Transverse colon (tissue), 4 donors: ENCODE measurements around the gene ZSWIM7. TPM values are rescaled to one million over a fixed set of nuclear protein-coding genes. Genes with fewer than 3 reads are reported as not detected.
A peak's percentile ranks its signal among the peaks of the same experiment; 100 is the strongest.

Experiments used
- DNase-seq: peaks from one replicate; pipeline ENCODE4 v3.0.0-alpha.2; 2019
- H3K27ac ChIP-seq, 4 donors: fragments of 200-600 bp; sonication (generic); 2 replicates each; pipeline ENCODE4 v1.5.1; 2016 to 2018; ENCODE audit warnings: inconsistent platforms in 4 of 4
- H3K27me3 ChIP-seq: fragments of 200-600 bp; sonication (generic); 2 replicates; pipeline ENCODE4 v1.5.1; 2017; ENCODE audit warnings: inconsistent platforms
- H3K36me3 ChIP-seq, 4 donors: fragments of 200-600 bp; sonication (generic); 2 replicates each; pipeline ENCODE4 v1.5.1; 2017 to 2019; ENCODE audit warnings: inconsistent platforms in 4 of 4
- H3K4me1 ChIP-seq, 4 donors: fragments of 200-600 bp; sonication (generic); 2 replicates each; pipeline ENCODE4 v1.5.1; 2017 to 2020; ENCODE audit warnings: inconsistent platforms in 4 of 4
- H3K4me3 ChIP-seq, 4 donors: fragments of 200-600 bp; sonication (generic); 1 replicate in 1 of 4; 2 replicates in 3 of 4; pipeline versions ENCODE4 v1.5.1 to v1.6.1; 2017 to 2019; ENCODE audit warnings: inconsistent platforms in 4 of 4
- H3K9me3 ChIP-seq, 2 donors: fragments of 200-600 bp; sonication (generic); 2 replicates each; pipeline ENCODE4 v1.5.1; 2017 to 2019; ENCODE audit warnings: inconsistent platforms in 2 of 2
- CTCF ChIP-seq, 5 experiments: fragments of 200-600 bp in 3 of 5; fragments of 450-650 bp in 2 of 5; sonication (generic) in 3 of 5; IDR thresholded peaks; 1 replicate in 2 of 5; 2 replicates in 3 of 5; pipeline ENCODE4 v1.5.1; 2016 to 2017; ENCODE audit warnings: antibody characterized with exemption in 5 of 5, inconsistent platforms in 3 of 5, mild to moderate bottlenecking in 2 of 5, moderate library complexity in 1 of 5
- EP300 ChIP-seq: sonication (generic); formaldehyde crosslinking; IDR thresholded peaks from one replicate; pipeline ENCODE4 v1.6.1; 2017; ENCODE audit warnings: antibody characterized with exemption, low read depth
- POLR2A ChIP-seq: fragments of 450-650 bp; IDR thresholded peaks from one replicate; pipeline ENCODE4 v1.6.1; 2016; ENCODE audit warnings: antibody characterized with exemption, mild to moderate bottlenecking, moderate library complexity
- POLR2AphosphoS5 ChIP-seq, 3 donors: sonication (generic); formaldehyde crosslinking; IDR thresholded peaks; one replicate each; pipeline ENCODE4 v1.6.1; 2016; ENCODE audit warnings: antibody characterized with exemption in 3 of 3
- WGBS, 2 donors: methylation state at CpG; one replicate each; pipeline ENCODE4 v1.1.5; 2018; ENCODE audit warnings: low coverage in 1 of 2; 5-methylcytosine and 5-hydroxymethylcytosine counted together
- in situ Hi-C, 4 donors: fragments of 200-750 bp; cut with MboI; loops; one replicate each; pipeline versions ENCODE4 v1.15.0 to v1.15.1; 2017; ENCODE audit warnings: low sequenced_read_pairs in 3 of 4, low pct_ligation_motif_present in 1 of 4, low pct_unique_long_range_greater_than_20kb in 1 of 4
- intact Hi-C: fragments of 100-400 bp; cut with DNase I; formaldehyde crosslinking; loops from one replicate; pipeline ENCODE4 v1.15.1; 2023; ENCODE audit warnings: low total_unique reads
- total RNA-seq, 4 donors: library from RNA; depleted of rRNA; stranded (reverse); fragments of >200 nt; gene quantifications; one replicate each; pipeline ENCODE4 v1.1.0, GENCODE V29; 2016

ZSWIM7 gene, protein sequence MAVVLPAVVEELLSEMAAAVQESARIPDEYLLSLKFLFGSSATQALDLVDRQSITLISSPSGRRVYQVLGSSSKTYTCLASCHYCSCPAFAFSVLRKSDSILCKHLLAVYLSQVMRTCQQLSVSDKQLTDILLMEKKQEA
- 10 to 100 TPM in 3 of 4 donors, 1 to 10 TPM in 1; 3.6 to 19.5 (median 18.6) TPM for total RNA-seq

DNA sequence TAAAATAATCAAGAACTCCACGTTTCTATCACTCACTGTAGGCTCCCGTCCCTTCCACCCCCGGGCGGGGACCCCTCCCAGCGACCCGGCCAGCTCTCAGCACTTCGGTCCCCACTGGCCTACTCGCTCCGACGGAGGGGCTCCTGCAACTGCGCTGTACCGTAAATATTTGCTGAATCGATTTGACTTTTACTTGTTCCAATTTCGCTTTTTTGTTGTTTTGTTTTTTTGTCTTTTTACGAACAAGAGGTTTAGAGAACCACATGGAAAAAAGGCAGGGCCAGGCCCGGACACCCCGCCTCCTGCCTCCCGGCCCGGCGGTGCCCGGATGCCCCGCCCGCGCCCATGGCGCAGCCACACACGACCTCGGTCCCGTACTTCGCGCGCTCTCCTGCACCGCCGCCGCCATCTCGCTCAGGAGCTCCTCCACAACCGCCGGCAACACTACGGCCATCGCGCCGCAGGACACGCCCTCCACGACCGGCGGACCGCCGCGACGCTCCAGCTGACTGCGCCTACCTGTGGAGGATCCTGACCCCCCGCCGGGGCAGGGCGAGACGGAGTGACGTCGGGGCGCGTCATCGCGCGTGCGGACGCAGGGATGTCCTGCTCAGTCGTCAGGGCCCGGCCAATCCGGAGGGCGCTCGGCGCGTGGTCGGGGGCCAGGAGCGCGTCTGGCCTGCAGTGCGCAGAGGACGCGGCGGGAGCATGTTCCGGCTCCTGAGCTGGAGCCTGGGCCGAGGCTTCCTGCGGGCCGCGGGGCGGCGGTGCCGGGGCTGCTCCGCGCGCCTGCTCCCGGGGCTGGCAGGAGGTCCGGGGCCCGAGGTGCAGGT is at the start of gene ZSWIM7, which contains the start of gene TTC19:
Gene ZSWIM7, minus strand, starts transcription at position 564 of the 833 bp plus-strand sequence. Its CDS starts 110 bp downstream, at position 454.
Gene TTC19, plus strand, starts transcription at position 684 of the 833 bp plus-strand sequence. Its CDS starts 25 bp downstream, at position 709.
- in situ Hi-C loops: loop anchor here in 2 of 4 donors (10.0 kb wide), 1 partner anchor 55 kb away; the partner anchor contains the start of gene ADORA2B (in 2 of the 2)
- TF ChIP-seq POLR2AphosphoS5 (IDR thresholded peaks at IDR 0.05): peak; percentile 98 to 99 (median 99)
- TF ChIP-seq POLR2A: peak; percentile 94
- TF ChIP-seq CTCF (IDR thresholded peaks at IDR 0.05): peak in 2 of 5 experiments; percentile 4 to 51
- TF ChIP-seq EP300: peak; percentile 73
- 0% methylated on average over 2 to 91 of the region's 91 CpGs for whole genome bisulfite sequencing, 2 donors
- Histone ChIP-seq H3K36me3 (peaks cover 0 to 26% (median 14%) of the 10 kb centered on the region in 4 donors), H3K27me3 (no peaks in the 10 kb centered on the region), H3K4me1 (peaks cover 8 to 32% (median 14%) of the 10 kb centered on the region in 4 donors), H3K4me3 (peak within 1 kb of the TSS; percentile 64 to 74 (median 68)), H3K27ac (peak within 1 kb of the TSS; percentile 89 to 97 (median 96)), H3K9me3 (no peaks in the 10 kb centered on the region)
- DNase-seq: peak; percentile 99
- intact Hi-C loops: no loop called here

DNA sequence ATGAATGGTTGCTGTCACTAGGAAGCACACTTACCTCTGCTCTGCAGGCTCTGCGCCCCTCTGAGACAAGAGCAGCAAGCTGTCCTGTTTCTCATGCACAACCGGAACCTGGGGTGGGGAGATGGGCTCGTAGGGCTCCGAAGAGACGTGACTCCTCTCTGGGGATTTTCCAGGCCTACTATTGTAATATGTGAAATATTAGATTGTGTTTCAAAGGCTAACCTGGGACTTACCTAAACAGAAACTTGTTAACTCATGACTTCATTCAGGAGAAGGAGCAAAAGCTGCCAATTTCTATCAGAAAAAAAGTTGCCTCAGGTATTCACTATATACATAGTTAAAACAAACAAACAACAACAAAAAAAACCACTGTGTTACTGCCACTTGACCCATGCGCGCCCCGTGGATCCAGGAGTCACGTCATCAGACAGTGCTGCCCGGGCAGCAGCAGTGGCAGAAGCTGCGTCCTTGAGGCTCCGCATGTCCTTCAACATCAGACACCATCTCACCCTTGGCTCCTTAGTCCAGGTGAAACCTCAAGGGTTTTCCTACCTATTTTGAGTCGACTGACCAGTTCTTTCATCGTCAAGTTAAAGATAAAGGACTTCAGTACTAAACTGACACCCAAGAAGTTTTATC is 49.4 kb upstream of the ZSWIM7 start:
- Histone ChIP-seq H3K9me3 (no peaks in the 10 kb centered on the region), H3K4me3 (no peak overlapping the region), H3K27me3 (no peaks in the 10 kb centered on the region), H3K36me3 (peaks cover 0 to 58% (median 23%) of the 10 kb centered on the region in 4 donors), H3K27ac (no peak overlapping the region), H3K4me1 (no peaks in the 10 kb centered on the region)
- in situ Hi-C loops (loop anchor here in 1 of 4 donors (25.0 kb wide), 1 partner anchor 88 kb away; no protein-coding TSS in a partner anchor), intact Hi-C loops (no loop called here)
- 90 to 91% methylated on average over 12 to 14 of the region's 14 CpGs for whole genome bisulfite sequencing, 2 donors
- TF ChIP-seq POLR2A (no peak), CTCF (IDR thresholded peaks at IDR 0.05) (no peak), EP300 (no peak), POLR2AphosphoS5 (IDR thresholded peaks at IDR 0.05) (no peak)
- DNase-seq: no peak

DNA sequence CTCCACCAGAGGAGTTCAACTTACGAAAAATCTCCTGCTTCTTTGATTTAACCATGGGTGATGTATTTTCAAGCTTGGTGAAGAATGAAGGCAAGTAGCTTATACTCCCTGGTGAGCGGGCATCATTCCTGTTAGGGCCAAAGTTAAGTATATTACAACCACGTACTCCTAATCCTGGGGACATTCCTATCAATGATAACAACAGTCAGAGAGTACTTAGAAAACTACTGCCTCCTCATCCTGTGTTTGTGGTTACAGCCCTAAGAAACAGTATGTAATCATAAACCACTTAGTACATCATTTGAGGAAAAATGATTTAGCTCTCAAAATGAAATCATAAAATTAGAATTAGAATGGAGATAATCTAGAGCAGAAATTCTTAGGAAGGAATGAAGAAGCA is 47.5 kb upstream of the ZSWIM7 start:
- no peak overlapping the region for H3K27ac ChIP-seq
- no peak for TF ChIP-seq EP300
- no peak for TF ChIP-seq CTCF (IDR thresholded peaks at IDR 0.05)
- TF ChIP-seq POLR2A: no peak
- no peaks in the 10 kb centered on the region for H3K27me3 ChIP-seq
- intact Hi-C loops: no loop called here
- in situ Hi-C loops: loop anchor here in 1 of 4 donors (25.0 kb wide), 1 partner anchor 90 kb away; no protein-coding TSS in a partner anchor
- no peaks in the 10 kb centered on the region for H3K9me3 ChIP-seq
- no peaks in the 10 kb centered on the region for H3K4me1 ChIP-seq
- peaks cover 0 to 68% (median 30%) of the 10 kb centered on the region in 4 donors for H3K36me3 ChIP-seq
- H3K4me3 ChIP-seq: no peak overlapping the region
- DNase-seq: no peak
- 96% methylated on average over 3 of the region's 3 CpGs for WGBS, 2 donors
